ENCODE data around the gene TMEM69.
"Not testable (repeated sequence)": the region's sequence is repeated elsewhere in the genome, so short reads cannot be mapped to it uniquely, and the experiment has no call there.

The TMEM69 gene

GRCh38 chr1:45685308-45686014, 2.5 kb upstream of the TMEM69 start:
- TF ChIP-seq CTCF (IDR thresholded peaks at IDR 0.05; ENCODE audit: poor library complexity, severe bottlenecking), result no peak

GRCh38 chr1:45686015-45686287, 2.0 kb upstream of the TMEM69 start:
- no peaks in the 10 kb centered on the region for H3K9me3 ChIP-seq (ENCODE audit: severe bottlenecking)
- H3K27ac ChIP-seq (ENCODE audit: poor library complexity, severe bottlenecking), result peak overlapping the region; percentile 85
- TF ChIP-seq CTCF (IDR thresholded peaks at IDR 0.05; ENCODE audit: poor library complexity, severe bottlenecking), result peak; percentile 6
- ATAC-seq (ENCODE audit: low read depth) (no peak; the same call in 2 of the 3 replicates), DNase-seq (ENCODE audit: low spot score) (peak; percentile 71)
- peaks cover 14% of the 10 kb centered on the region for H3K36me3 ChIP-seq (ENCODE audit: low read depth)
- H3K4me3 ChIP-seq (ENCODE audit: severe bottlenecking), result peak overlapping the region; percentile 88
- H3K27me3 ChIP-seq (ENCODE audit: insufficient read depth, poor library complexity, severe bottlenecking), result no peaks in the 10 kb centered on the region
- H3K4me1 ChIP-seq (ENCODE audit: insufficient read depth, poor library complexity, severe bottlenecking), result peaks cover 9% of the 10 kb centered on the region

More at GRCh38 chr1:45685308-45686014, 2.5 kb upstream of the TMEM69 start:
- Histone ChIP-seq H3K4me3 (ENCODE audit: severe bottlenecking) (peak overlapping the region; percentile 88), H3K36me3 (ENCODE audit: low read depth) (peaks cover 9% of the 10 kb centered on the region), H3K27me3 (ENCODE audit: insufficient read depth, poor library complexity, severe bottlenecking) (no peaks in the 10 kb centered on the region), H3K9me3 (ENCODE audit: severe bottlenecking) (no peaks in the 10 kb centered on the region), H3K27ac (ENCODE audit: poor library complexity, severe bottlenecking) (peak overlapping the region; percentile 85), H3K4me1 (ENCODE audit: insufficient read depth, poor library complexity, severe bottlenecking) (peaks cover 12% of the 10 kb centered on the region)
- DNase-seq (ENCODE audit: low spot score), result no peak
- ATAC-seq (ENCODE audit: low read depth), result no peak

- H3K27ac ChIP-seq (ENCODE audit: poor library complexity, severe bottlenecking), result peak within 1 kb of the TSS; percentile 85
- no peak for TF ChIP-seq CTCF (IDR thresholded peaks at IDR 0.05; ENCODE audit: poor library complexity, severe bottlenecking)
- H3K27me3 ChIP-seq (ENCODE audit: insufficient read depth, poor library complexity, severe bottlenecking), result no peaks in the 10 kb centered on the region
- peak within 1 kb of the TSS; percentile 88 for H3K4me3 ChIP-seq (ENCODE audit: severe bottlenecking)
- peaks cover 18% of the 10 kb centered on the region for H3K36me3 ChIP-seq (ENCODE audit: low read depth)
- H3K4me1 ChIP-seq (ENCODE audit: insufficient read depth, poor library complexity, severe bottlenecking), result peaks cover 5% of the 10 kb centered on the region
- ATAC-seq (ENCODE audit: low read depth) (peak; percentile 71), DNase-seq (ENCODE audit: low spot score) (peak; percentile 94)
- H3K9me3 ChIP-seq (ENCODE audit: severe bottlenecking), result no peaks in the 10 kb centered on the region
Observed at GRCh38 chr1:45686288-45687013, 1.5 kb upstream of the TMEM69 start, which contains the start of gene GPBP1L1. GPBP1L1 (minus strand) TSS chr1:45686533; CDS start chr1:45659087, 27,446 bp downstream.

- no peaks in the 10 kb centered on the region for H3K27me3 ChIP-seq (ENCODE audit: insufficient read depth, poor library complexity, severe bottlenecking)
- peak overlapping the region; percentile 88 for H3K4me3 ChIP-seq (ENCODE audit: severe bottlenecking)
- H3K27ac ChIP-seq (ENCODE audit: poor library complexity, severe bottlenecking), result peak overlapping the region; percentile 85
- H3K36me3 ChIP-seq (ENCODE audit: low read depth), result peaks cover 21% of the 10 kb centered on the region
- DNase-seq (ENCODE audit: low spot score) (peak; percentile 97), ATAC-seq (ENCODE audit: low read depth) (peak; percentile 89)
- no peaks in the 10 kb centered on the region for H3K4me1 ChIP-seq (ENCODE audit: insufficient read depth, poor library complexity, severe bottlenecking)
- no peak for TF ChIP-seq CTCF (IDR thresholded peaks at IDR 0.05; ENCODE audit: poor library complexity, severe bottlenecking)
- no peaks in the 10 kb centered on the region for H3K9me3 ChIP-seq (ENCODE audit: severe bottlenecking)
Observed at GRCh38 chr1:45687014-45687753, 797 bp upstream of the TMEM69 start.

GRCh38 chr1:45693811-45694210, 5.8 kb downstream of the TMEM69 start:
- H3K27me3 ChIP-seq (ENCODE audit: insufficient read depth, poor library complexity, severe bottlenecking); ATAC-seq (ENCODE audit: low read depth); DNase-seq (ENCODE audit: low spot score); H3K4me1 ChIP-seq (ENCODE audit: insufficient read depth, poor library complexity, severe bottlenecking); H3K4me3 ChIP-seq (ENCODE audit: severe bottlenecking); H3K27ac ChIP-seq (ENCODE audit: poor library complexity, severe bottlenecking); H3K9me3 ChIP-seq (ENCODE audit: severe bottlenecking): not testable (repeated sequence)
- H3K36me3 ChIP-seq (ENCODE audit: low read depth), result peaks cover 62% of the 10 kb centered on the region

All from RWPE2 (cell line).